Stimulated activated naive CD4-positive, alpha-beta T cell (primary cell): ENCODE measurements around the gene CPNE2.

Experiments
- DNase-seq, 6 experiments: peaks; one replicate each; lab custom pipeline; 2025; lab: John Stamatoyannopoulos, UW

Gene CPNE2

GRCh38 chr16:57144027-57144426, 51.6 kb downstream of the CPNE2 start:
- DNase-seq = no peak

- DNase-seq = no peak
These were observed 53.0 kb downstream of the CPNE2 start for GRCh38 chr16:57145046-57146021.

GRCh38 chr16:57146040-57146647, 53.8 kb downstream of the CPNE2 start:
- no peak for DNase-seq

GRCh38 chr16:57146735-57147134, 54.4 kb downstream of the CPNE2 start:
- no peak for DNase-seq

- no peak for DNase-seq
These were observed 55.2 kb downstream of the CPNE2 start for GRCh38 chr16:57147381-57148221.

- no peak for DNase-seq
These were observed 56.1 kb downstream of the CPNE2 start for GRCh38 chr16:57148481-57148880.

- no peak for DNase-seq
These were observed 57.0 kb downstream of the CPNE2 start for GRCh38 chr16:57149391-57149790.

- no peak for DNase-seq
These were observed 58.4 kb downstream of the CPNE2 start for GRCh38 chr16:57150682-57151330.

- no peak for DNase-seq
These were observed 59.0 kb downstream of the CPNE2 start for GRCh38 chr16:57151369-57151768.

- no peak for DNase-seq
These were observed 60.0 kb downstream of the CPNE2 start for GRCh38 chr16:57152096-57153093.

- no peak for DNase-seq
These were observed 61.5 kb downstream of the CPNE2 start for GRCh38 chr16:57153841-57154240.

- peak in 1 of 6 experiments; percentile 23 for DNase-seq
These were observed 63.4 kb downstream of the CPNE2 start for GRCh38 chr16:57155702-57156350.

GRCh38 chr16:57156351-57156703, 63.9 kb downstream of the CPNE2 start:
- DNase-seq = no peak

- DNase-seq = no peak
These were observed 65.2 kb downstream of the CPNE2 start for GRCh38 chr16:57157533-57157932.

GRCh38 chr16:57159447-57159846, 67.1 kb downstream of the CPNE2 start:
- no peak for DNase-seq

GRCh38 chr16:57163842-57164241, 71.5 kb downstream of the CPNE2 start:
- DNase-seq = no peak

GRCh38 chr16:57165483-57165882, 73.1 kb downstream of the CPNE2 start:
- no peak for DNase-seq

GRCh38 chr16:57165938-57166337, 73.6 kb downstream of the CPNE2 start:
- DNase-seq = no peak

GRCh38 chr16:57166451-57166850, 74.1 kb downstream of the CPNE2 start:
- no peak for DNase-seq

- DNase-seq = no peak
These were observed 74.6 kb downstream of the CPNE2 start for GRCh38 chr16:57166951-57167350.
